Measurements from ENCODE around the gene AMZ2.
"Not testable (repeated sequence)": the region's sequence is repeated elsewhere in the genome, so short reads cannot be mapped to it uniquely, and the experiment has no call there.

AMZ2 gene

GRCh38 chr17:68255151-68255550 is 7.3 kb downstream of the AMZ2 start:
- DNase-seq, result no peak

- peak; percentile 61 for DNase-seq
These were observed 8.1 kb downstream of the AMZ2 start for GRCh38 chr17:68255731-68256538.

GRCh38 chr17:68256701-68257100 is 8.9 kb downstream of the AMZ2 start:
- not testable (repeated sequence) for DNase-seq

- peak; percentile 69 for DNase-seq
These were observed 10.1 kb downstream of the AMZ2 start for GRCh38 chr17:68257934-68258333.

GRCh38 chr17:68258890-68259647 is 11.2 kb downstream of the AMZ2 start:
- peak; percentile 87 for DNase-seq

- not testable (repeated sequence) for DNase-seq
These were observed 11.8 kb downstream of the AMZ2 start for GRCh38 chr17:68259648-68259951.

GRCh38 chr17:68260051-68260762 is 12.4 kb downstream of the AMZ2 start:
- no peak for DNase-seq

GRCh38 chr17:68262467-68262866 is 14.6 kb downstream of the AMZ2 start:
- DNase-seq, result not testable (repeated sequence)

- DNase-seq, result peak; percentile 61
These were observed 15.3 kb downstream of the AMZ2 start for GRCh38 chr17:68263101-68263681.

GRCh38 chr17:68265833-68266232 is 18.0 kb downstream of the AMZ2 start:
- not testable (repeated sequence) for DNase-seq

- DNase-seq, result no peak
These were observed 25.9 kb downstream of the AMZ2 start for GRCh38 chr17:68273722-68274121.

- DNase-seq, result not testable (repeated sequence)
These were observed 28.5 kb downstream of the AMZ2 start for GRCh38 chr17:68276339-68276738.

- no peak for DNase-seq
These were observed 30.0 kb downstream of the AMZ2 start for GRCh38 chr17:68277807-68278206.

- not testable (repeated sequence) for DNase-seq
These were observed 34.1 kb downstream of the AMZ2 start for GRCh38 chr17:68281965-68282364.

- no peak for DNase-seq
These were observed 40.5 kb downstream of the AMZ2 start for GRCh38 chr17:68288375-68288774.

GRCh38 chr17:68288804-68289203 is 41.0 kb downstream of the AMZ2 start:
- peak; percentile 35 for DNase-seq

GRCh38 chr17:68289473-68289872 is 41.6 kb downstream of the AMZ2 start:
- no peak for DNase-seq

- DNase-seq, result no peak
These were observed 42.1 kb downstream of the AMZ2 start for GRCh38 chr17:68289936-68290267.

- DNase-seq, result peak; percentile 73
These were observed 42.6 kb downstream of the AMZ2 start for GRCh38 chr17:68290268-68290954.

- DNase-seq, result peak; percentile 90
These were observed 43.4 kb downstream of the AMZ2 start, which contains the start of the genes ARSG and SLC16A6 for GRCh38 chr17:68290955-68291835. Gene ARSG, plus strand, starts transcription at chr17:68291495. Its CDS starts 15,999 bp downstream, at chr17:68307494. Gene SLC16A6, minus strand, starts transcription at chr17:68291127. Its CDS starts 12,807 bp downstream, at chr17:68278320.

Measured in activated CD4-positive, alpha-beta T cell treated with anti-CD3 and anti-CD28 coated beads, Interleukin-2, Interleukin-6, amounts not matched to agents 100 ng/mL and 50 ng/mL, durations not matched to agents 16 hours and 8 hours (primary cell).